OCI-LY1 (cell line): ENCODE results near the gene TCL1A.
A peak's percentile ranks its signal among the peaks of the same experiment; 100 is the strongest.

Source experiments
- H2AFZ ChIP-seq: fragments of 200-600 bp; sonication (generic), shearing (Covaris generic); 2 replicates; pipeline ENCODE4 v1.6.0; 2014; ENCODE audit warnings: antibody characterized with exemption, mild to moderate bottlenecking, low read length
- H3F3A ChIP-seq: fragments of 200-600 bp; sonication (generic), shearing (Covaris generic); 2 replicates; pipeline ENCODE4 v1.6.0; 2014; ENCODE audit warnings: mild to moderate bottlenecking, antibody characterized with exemption, low read length, moderate library complexity; ENCODE audit not compliant: insufficient read depth
- H3K27ac ChIP-seq: fragments of 200-600 bp; sonication (generic); 2 replicates; pipeline ENCODE4 v1.5.1; 2014; ENCODE audit warnings: low read length, mixed run types, mild to moderate bottlenecking, low read depth; ENCODE audit not compliant: poor library complexity, severe bottlenecking
- H3K27me3 ChIP-seq: fragments of 200-600 bp; sonication (generic); 2 replicates; pipeline ENCODE4 v1.6.0; 2014; ENCODE audit warnings: antibody characterized with exemption, mild to moderate bottlenecking, low read length, moderate library complexity; ENCODE audit not compliant: insufficient read depth
- H3K36me3 ChIP-seq: fragments of 200-600 bp; sonication (generic); 2 replicates; pipeline ENCODE4 v1.6.1; 2014; ENCODE audit warnings: mild to moderate bottlenecking, antibody characterized with exemption, low read length, moderate library complexity, mixed read lengths; ENCODE audit not compliant: insufficient read depth
- H3K4me1 ChIP-seq: fragments of 200-600 bp; sonication (generic); 2 replicates; pipeline ENCODE4 v1.5.1; 2014; ENCODE audit warnings: mild to moderate bottlenecking, low read length, moderate library complexity; ENCODE audit not compliant: insufficient read depth, severe bottlenecking
- H3K4me2 ChIP-seq: fragments of 200-600 bp; sonication (generic), shearing (Covaris generic); 2 replicates; pipeline ENCODE4 v1.6.1; 2014; ENCODE audit warnings: low read length
- H3K4me3 ChIP-seq: fragments of 200-600 bp; sonication (generic); 2 replicates; pipeline ENCODE4 v1.5.1; 2014; ENCODE audit warnings: low read length, low read depth, mild to moderate bottlenecking, mixed read lengths; ENCODE audit not compliant: poor library complexity, severe bottlenecking
- H3K79me2 ChIP-seq: fragments of 200-600 bp; shearing (Covaris generic); 2 replicates; pipeline ENCODE4 v1.6.1; 2016; ENCODE audit warnings: mixed run types, low read length, mixed read lengths; ENCODE audit not compliant: insufficient read depth
- H3K9ac ChIP-seq: fragments of 200-600 bp; sonication (generic), shearing (Covaris generic); 2 replicates; pipeline ENCODE4 v1.6.1; 2014; ENCODE audit warnings: mild to moderate bottlenecking, low read length, mixed read lengths
- H3K9me2 ChIP-seq: fragments of 200-600 bp; sonication (generic), shearing (Covaris generic); 2 replicates; pipeline ENCODE4 v1.6.1; 2014; ENCODE audit warnings: low read depth, mild to moderate bottlenecking, low read length, mixed read lengths
- H3K9me3 ChIP-seq: fragments of 200-600 bp; shearing (Covaris generic); 2 replicates; pipeline ENCODE4 v1.6.1; 2014; ENCODE audit warnings: low read length, mixed read lengths
- H4K20me1 ChIP-seq: fragments of 200-600 bp; sonication (generic), shearing (Covaris generic); 2 replicates; pipeline ENCODE4 v1.6.0; 2016; ENCODE audit warnings: mild to moderate bottlenecking, low read length; ENCODE audit not compliant: insufficient read depth
- EZH2 ChIP-seq: fragments of 200-600 bp; sonication (generic), shearing (Covaris generic); IDR thresholded peaks from 2 replicates; pipeline ENCODE4 v1.8.0; 2017; ENCODE audit warnings: borderline replicate concordance, mixed run types, mild to moderate bottlenecking, antibody characterized with exemption, low read length, moderate library complexity, mixed read lengths
- TF ChIP-seq, protein P1 (sequence below): fragments of 200-600 bp; sonication (generic), shearing (Covaris generic); IDR thresholded peaks from 2 replicates; pipeline ENCODE4 v1.5.1; 2017; ENCODE audit warnings: mild to moderate bottlenecking, antibody characterized with exemption, low read length, moderate library complexity, mixed read lengths

The TCL1A gene

DNA sequence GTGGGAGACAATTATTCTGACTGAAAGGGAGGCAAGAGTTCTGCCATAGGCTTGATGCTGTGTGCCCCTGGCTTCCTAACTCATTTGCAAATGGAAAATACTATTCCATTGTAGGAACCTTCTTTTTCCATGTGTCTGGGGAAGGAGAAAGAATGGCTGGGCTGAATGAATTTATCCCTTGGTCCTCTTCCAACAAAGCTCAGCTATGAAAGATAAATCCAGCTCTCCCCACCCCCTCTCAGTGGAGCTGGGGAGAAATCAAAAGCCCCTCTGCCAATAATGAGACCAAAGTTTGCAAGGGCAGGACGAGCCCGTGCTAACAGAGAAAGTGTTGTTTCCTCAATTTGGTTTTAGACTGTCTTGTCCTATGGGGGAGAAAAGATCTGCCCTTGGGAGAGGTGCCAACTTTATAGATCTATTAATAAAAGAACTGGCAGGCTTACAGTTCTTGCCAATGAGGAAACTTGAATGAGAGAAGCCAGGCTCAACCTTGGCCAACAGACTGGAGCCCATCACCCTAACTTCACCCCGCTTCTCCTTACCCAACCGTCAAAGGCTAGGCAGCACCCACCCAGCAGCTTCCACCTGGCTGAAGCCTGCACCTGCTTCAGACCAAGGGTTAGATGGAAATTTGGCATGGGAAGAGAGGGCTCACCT lies 36.6 kb downstream of the TCL1A start:
- Histone ChIP-seq H3K27me3 (no peaks in the 10 kb centered on the region), H3K9me2 (no peaks in the 10 kb centered on the region), H3K4me3 (no peak overlapping the region), H3K9ac (no peak overlapping the region), H3K4me1 (peaks cover 47% of the 10 kb centered on the region), H3K79me2 (no peaks in the 10 kb centered on the region), H3F3A (peaks cover 8% of the 10 kb centered on the region; the same call in 1 of the 2 replicates), H3K27ac (peak overlapping the region; percentile 72), H3K4me2 (no peak overlapping the region), H3K36me3 (peaks cover 49% of the 10 kb centered on the region), H2AFZ (no peak overlapping the region), H4K20me1 (no peaks in the 10 kb centered on the region), H3K9me3 (peaks cover 9% of the 10 kb centered on the region; the same call in 1 of the 2 replicates)
- TF ChIP-seq, protein P1, sequence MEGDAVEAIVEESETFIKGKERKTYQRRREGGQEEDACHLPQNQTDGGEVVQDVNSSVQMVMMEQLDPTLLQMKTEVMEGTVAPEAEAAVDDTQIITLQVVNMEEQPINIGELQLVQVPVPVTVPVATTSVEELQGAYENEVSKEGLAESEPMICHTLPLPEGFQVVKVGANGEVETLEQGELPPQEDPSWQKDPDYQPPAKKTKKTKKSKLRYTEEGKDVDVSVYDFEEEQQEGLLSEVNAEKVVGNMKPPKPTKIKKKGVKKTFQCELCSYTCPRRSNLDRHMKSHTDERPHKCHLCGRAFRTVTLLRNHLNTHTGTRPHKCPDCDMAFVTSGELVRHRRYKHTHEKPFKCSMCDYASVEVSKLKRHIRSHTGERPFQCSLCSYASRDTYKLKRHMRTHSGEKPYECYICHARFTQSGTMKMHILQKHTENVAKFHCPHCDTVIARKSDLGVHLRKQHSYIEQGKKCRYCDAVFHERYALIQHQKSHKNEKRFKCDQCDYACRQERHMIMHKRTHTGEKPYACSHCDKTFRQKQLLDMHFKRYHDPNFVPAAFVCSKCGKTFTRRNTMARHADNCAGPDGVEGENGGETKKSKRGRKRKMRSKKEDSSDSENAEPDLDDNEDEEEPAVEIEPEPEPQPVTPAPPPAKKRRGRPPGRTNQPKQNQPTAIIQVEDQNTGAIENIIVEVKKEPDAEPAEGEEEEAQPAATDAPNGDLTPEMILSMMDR, result no peak
- TF ChIP-seq EZH2, result no peak

DNA sequence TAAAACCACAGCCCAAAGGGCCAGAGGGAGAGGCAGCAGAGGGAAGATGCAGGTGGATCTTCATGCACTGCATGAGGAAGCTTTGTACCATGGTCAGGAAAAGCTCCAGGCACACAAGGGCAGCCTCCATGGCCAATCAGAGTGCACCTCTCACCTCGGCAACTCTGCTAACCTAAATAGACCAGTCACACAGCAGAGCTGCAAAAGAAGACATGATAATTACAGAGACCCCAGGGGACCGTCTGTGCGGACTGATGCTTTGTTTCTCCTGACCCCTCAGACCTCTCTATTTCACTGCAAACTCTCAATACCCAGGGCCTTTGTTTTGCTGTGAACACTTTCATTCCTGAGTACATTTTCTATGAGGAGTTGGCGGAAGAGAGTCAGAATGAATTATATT lies 38.4 kb downstream of the TCL1A start:
- Histone ChIP-seq H3F3A (peaks cover 4% of the 10 kb centered on the region; the same call in 1 of the 2 replicates), H3K9me3 (peaks cover 9% of the 10 kb centered on the region; the same call in 1 of the 2 replicates), H3K27me3 (no peaks in the 10 kb centered on the region), H2AFZ (no peak overlapping the region), H3K27ac (peak overlapping the region; percentile 10), H3K79me2 (no peaks in the 10 kb centered on the region), H4K20me1 (no peaks in the 10 kb centered on the region), H3K9ac (no peak overlapping the region), H3K9me2 (no peaks in the 10 kb centered on the region), H3K4me3 (no peak overlapping the region), H3K4me1 (peaks cover 29% of the 10 kb centered on the region), H3K4me2 (no peak overlapping the region), H3K36me3 (peaks cover 68% of the 10 kb centered on the region)
- TF ChIP-seq, protein P1, result no peak
- TF ChIP-seq EZH2, result no peak

DNA sequence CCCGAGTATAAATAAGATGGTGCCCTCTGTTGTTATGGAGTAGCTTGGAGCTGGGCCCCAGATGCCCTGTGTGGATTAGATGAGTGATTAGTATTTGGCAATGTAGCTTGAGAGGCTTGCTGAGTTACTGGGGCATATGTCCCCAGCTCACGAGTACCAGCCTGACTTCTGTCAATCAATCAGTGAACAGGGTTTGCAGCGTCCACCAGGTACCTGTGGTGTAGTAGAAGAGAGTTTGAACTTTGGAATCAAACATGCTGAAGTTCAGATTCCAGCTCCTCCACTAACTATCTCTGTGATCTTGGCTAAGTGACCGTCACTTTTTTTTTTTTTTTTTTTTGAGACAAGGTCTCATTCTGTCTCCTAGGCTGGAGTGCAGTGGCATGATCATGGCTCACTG lies 39.3 kb downstream of the TCL1A start:
- H3K4me3 ChIP-seq, result no peak overlapping the region
- no peaks in the 10 kb centered on the region for H3K27me3 ChIP-seq
- peaks cover 76% of the 10 kb centered on the region for H3K36me3 ChIP-seq
- H3F3A ChIP-seq, result peaks cover 4% of the 10 kb centered on the region; the same call in 1 of the 2 replicates
- no peaks in the 10 kb centered on the region for H3K9me2 ChIP-seq
- H2AFZ ChIP-seq, result no peak overlapping the region
- H3K27ac ChIP-seq, result no peak overlapping the region
- H4K20me1 ChIP-seq, result no peaks in the 10 kb centered on the region
- no peak for TF ChIP-seq EZH2
- TF ChIP-seq, protein P1, result no peak
- no peak overlapping the region for H3K4me2 ChIP-seq
- H3K4me1 ChIP-seq, result peaks cover 27% of the 10 kb centered on the region
- H3K79me2 ChIP-seq, result no peaks in the 10 kb centered on the region
- peaks cover 9% of the 10 kb centered on the region; the same call in 1 of the 2 replicates for H3K9me3 ChIP-seq
- H3K9ac ChIP-seq, result no peak overlapping the region
